Hindlimb muscle (tissue), 1 donor: ENCODE results near the gene SIX6. TPM values are rescaled to one million over a fixed set of nuclear protein-coding genes. Genes with fewer than 3 reads are reported as not detected.

Source experiments
- DNase-seq: peaks from one replicate; pipeline ENCODE4 v3.0.0-alpha.2; 2013
- polyA plus RNA-seq: library from polyadenylated mRNA; unstranded; fragments of 120-200 nt; gene quantifications from one replicate; pipeline ENCODE4 v1.2.1, GENCODE V29; 2013; ENCODE audit not compliant: insufficient read length

Gene SIX6
- polyA plus RNA-seq, 1 donor: not detected

- DNase-seq: no peak
These were observed 5.4 kb downstream of the SIX6 start for GRCh38 chr14:60514378-60514740.

- DNase-seq: peak; percentile 55
These were observed 6.0 kb downstream of the SIX6 start for GRCh38 chr14:60514741-60515491.

GRCh38 chr14:60515511-60516289 lies 6.8 kb downstream of the SIX6 start:
- no peak for DNase-seq

- no peak for DNase-seq
These were observed 23.5 kb downstream of the SIX6 start for GRCh38 chr14:60532442-60532841.

GRCh38 chr14:60537663-60538062 lies 28.7 kb downstream of the SIX6 start:
- no peak for DNase-seq

- no peak for DNase-seq
These were observed 35.7 kb downstream of the SIX6 start for GRCh38 chr14:60544659-60545058.

- no peak for DNase-seq
These were observed 44.9 kb downstream of the SIX6 start for GRCh38 chr14:60553808-60554207.

- DNase-seq: peak; percentile 72
These were observed 53.1 kb downstream of the SIX6 start for GRCh38 chr14:60561845-60562746.

Other genes starting within 250 kb of the SIX6 start
- gene C14orf39, start 23.1 kb upstream of the SIX6 start, polyA plus RNA-seq: 1.7 TPM
- gene SIX1, start 140.3 kb downstream of the SIX6 start, polyA plus RNA-seq: 85.1 TPM
- gene SIX4, start 215.2 kb downstream of the SIX6 start, polyA plus RNA-seq: 26.3 TPM
- 48.6 TPM for gene MNAT1, start 225.6 kb downstream of the SIX6 start, polyA plus RNA-seq